HCT116 (cell line): ENCODE measurements around the gene KCNC4. TPM values are rescaled to one million over a fixed set of nuclear protein-coding genes. Genes with fewer than 3 reads are reported as not detected.

Experiments used
- ATAC-seq: fragments of 200-7000 bp; cut with Tn5 transposase; 2 replicates; pipeline ENCODE4 v1.9.1; 2020; ENCODE audit warnings: mild to moderate bottlenecking, moderate library complexity
- BruUV-seq: library from RNA; stranded (reverse); fragments of 400-500 nt; replicated peaks from 2 replicates; lab custom pipeline; 2021; lab: Mats Ljungman, UMichigan
- CTCF ChIA-PET: fragments of 300-600 bp; sonication (Branson Sonifier 250); formaldehyde crosslinking; loops from one replicate; lab custom pipeline; 2021; ENCODE audit warnings: antibody characterized with exemption; lab: Charles Lee
- POLR2A ChIA-PET: fragments of 300-600, 350-600 bp; sonication (Branson Sonifier 250); formaldehyde crosslinking; loops from one replicate; lab custom pipeline; 2021; ENCODE audit warnings: antibody characterized with exemption; lab: Charles Lee
- RAD21 ChIA-PET, 2 experiments: fragments of 300-600 bp; sonication (Branson Sonifier 250); formaldehyde crosslinking; loops; one replicate each; lab custom pipeline; 2023; ENCODE audit warnings: low total read pairs in 2 of 2; ENCODE audit not compliant: uncharacterized antibody in 2 of 2, unreplicated experiment in 2 of 2, low non-redundant PET in 1 of 2; lab: Charles Lee
- DNase-seq: peaks from one replicate; pipeline ENCODE4 v3.0.0-alpha.2; 2010; ENCODE audit warnings: low read depth, low spot score
- H2AFZ ChIP-seq: fragments of 200-600 bp; shearing (Covaris generic), sonication (generic); 2 replicates; pipeline ENCODE4 v1.6.1; 2017; ENCODE audit warnings: low read depth, mixed run types, mixed read lengths, antibody characterized with exemption, low read length; ENCODE audit not compliant: poor library complexity, severe bottlenecking
- H3K27ac ChIP-seq: 2 replicates; pipeline ENCODE4 v1.5.1; 2012; ENCODE audit warnings: low read depth, low read length
- H3K27me3 ChIP-seq: fragments of 200-600 bp; sonication (generic); 2 replicates; pipeline ENCODE4 v1.6.1; 2016; ENCODE audit warnings: mixed run types, low read length, mixed read lengths; ENCODE audit not compliant: insufficient read depth
- H3K36me3 ChIP-seq, 2 experiments: fragments of 200-500 bp in 1 of 2; fragments of 200-600 bp in 1 of 2; sonication (Bioruptor generic) in 1 of 2; sonication (generic) in 1 of 2; 2 replicates each; pipeline versions ENCODE4 v1.5.1 to v1.6.1; 2014 to 2016; ENCODE audit warnings: low read length in 2 of 2, inconsistent platforms in 1 of 2, mixed read lengths in 1 of 2, mixed run types in 1 of 2; ENCODE audit not compliant: insufficient read depth in 2 of 2, control insufficient read depth in 1 of 2
- H3K4me1 ChIP-seq, 2 experiments: fragments of 200-600 bp in 1 of 2; sonication (generic) in 1 of 2; 2 replicates each; pipeline versions ENCODE4 v1.5.1 to v1.6.1; 2012 to 2017; ENCODE audit warnings: low read length in 2 of 2, inconsistent platforms in 1 of 2, mild to moderate bottlenecking in 1 of 2, mixed read lengths in 1 of 2, mixed run types in 1 of 2, moderate library complexity in 1 of 2; ENCODE audit not compliant: insufficient read depth in 2 of 2, control insufficient read depth in 1 of 2
- H3K4me2 ChIP-seq: fragments of 200-600 bp; sonication (generic); 2 replicates; pipeline ENCODE4 v1.6.1; 2017; ENCODE audit warnings: mixed run types, low read length, mixed read lengths
- H3K4me3 ChIP-seq, 2 experiments: fragments of 200-600 bp in 1 of 2; sonication (generic) in 1 of 2; replicated peaks in 1 of 2; 2 replicates each; pipeline ENCODE4 v1.5.1; 2011 to 2016; ENCODE audit warnings: low read length in 2 of 2, control low read depth in 1 of 2, low read depth in 1 of 2, mild to moderate bottlenecking in 1 of 2, mixed read lengths in 1 of 2, mixed run types in 1 of 2
- H3K79me2 ChIP-seq: fragments of 200-600 bp; sonication (generic); 2 replicates; pipeline ENCODE4 v1.6.1; 2017; ENCODE audit warnings: mild to moderate bottlenecking, mixed run types, low read length, moderate library complexity, mixed read lengths; ENCODE audit not compliant: insufficient read depth
- H3K9ac ChIP-seq: fragments of 200-600 bp; sonication (generic); 2 replicates; pipeline ENCODE4 v1.6.1; 2016; ENCODE audit warnings: low read length, mixed read lengths
- H3K9me2 ChIP-seq: fragments of 200-600 bp; sonication (generic), shearing (Covaris generic); 2 replicates; pipeline ENCODE4 v1.6.1; 2017; ENCODE audit warnings: mixed run types, mild to moderate bottlenecking, moderate library complexity; ENCODE audit not compliant: insufficient read depth
- H3K9me3 ChIP-seq, 2 experiments: fragments of 200-500 bp in 1 of 2; fragments of 200-600 bp in 1 of 2; sonication (Bioruptor generic) in 1 of 2; sonication (generic) in 1 of 2; 2 replicates each; pipeline ENCODE4 v1.6.1; 2014 to 2017; ENCODE audit warnings: low read length in 2 of 2, mixed read lengths in 2 of 2, inconsistent platforms in 1 of 2, low read depth in 1 of 2, mild to moderate bottlenecking in 1 of 2, mixed run types in 1 of 2, moderate library complexity in 1 of 2; ENCODE audit not compliant: control insufficient read depth in 1 of 2, insufficient read depth in 1 of 2
- H4K20me1 ChIP-seq: fragments of 200-600 bp; sonication (generic), shearing (Covaris generic); 2 replicates; pipeline ENCODE4 v1.6.1; 2017; ENCODE audit warnings: mixed run types, mild to moderate bottlenecking, moderate library complexity; ENCODE audit not compliant: insufficient read depth
- ATF3 ChIP-seq: IDR thresholded peaks from 2 replicates; pipeline ENCODE4 v1.6.1; 2012
- CBX3 ChIP-seq: IDR thresholded peaks from 2 replicates; pipeline ENCODE4 v1.6.1; 2012; ENCODE audit warnings: low read depth
- EGR1 ChIP-seq: IDR thresholded peaks from 2 replicates; pipeline ENCODE4 v1.6.1; 2012; ENCODE audit warnings: low read depth
- EZH2 ChIP-seq: fragments of 200-600 bp; sonication (generic); IDR thresholded peaks from 2 replicates; pipeline ENCODE4 v1.6.1; 2017; ENCODE audit warnings: antibody characterized with exemption, mixed run types
- FOSL1 ChIP-seq: IDR thresholded peaks from 2 replicates; pipeline ENCODE4 v1.6.1; 2012; ENCODE audit warnings: low read depth
- POLR2AphosphoS5 ChIP-seq: IDR thresholded peaks from 2 replicates; pipeline ENCODE4 v1.6.1; 2011; ENCODE audit warnings: mild to moderate bottlenecking, low read depth, low read length, moderate library complexity
- RAD21 ChIP-seq: IDR thresholded peaks from 2 replicates; pipeline ENCODE4 v1.6.1; 2012; ENCODE audit warnings: low read depth, mild to moderate bottlenecking
- SIN3A ChIP-seq: IDR thresholded peaks from 2 replicates; pipeline ENCODE4 v1.6.1; 2012; ENCODE audit warnings: low read depth
- YY1 ChIP-seq: IDR thresholded peaks from 2 replicates; pipeline ENCODE4 v1.6.1; 2011; ENCODE audit warnings: low read length, low read depth, moderate library complexity, mild to moderate bottlenecking; ENCODE audit not compliant: insufficient replicate concordance; ENCODE audit errors: extremely low read depth
- ZNF274 ChIP-seq: fragments of 200-500 bp; sonication (Bioruptor generic); IDR thresholded peaks from 2 replicates; pipeline ENCODE4 v1.6.1; 2014; ENCODE audit warnings: mild to moderate bottlenecking, low read depth, low read length, inconsistent platforms
- intact Hi-C: fragments of 100-400 bp; cut with micrococcal nuclease; formaldehyde crosslinking; loops from 2 replicates; pipeline ENCODE4 v1.10.0; 2022
- total RNA-seq: library from RNA; stranded (reverse); gene quantifications from one replicate; pipeline ENCODE4 v1.2.1, GENCODE V29; 2021; ENCODE audit not compliant: unreplicated experiment
- TF ChIP-seq, protein P1 (sequence below): IDR thresholded peaks from 2 replicates; pipeline ENCODE4 v1.6.1; 2012; ENCODE audit warnings: low read depth
- TF ChIP-seq, protein P2 (sequence below): IDR thresholded peaks from 2 replicates; pipeline ENCODE4 v1.6.1; 2011; ENCODE audit warnings: mild to moderate bottlenecking, low read length, moderate library complexity; ENCODE audit not compliant: insufficient replicate concordance; ENCODE audit errors: extremely low read depth

Gene KCNC4
- total RNA-seq, 1 experiment from 2014 or later: 13.0 TPM

DNA sequence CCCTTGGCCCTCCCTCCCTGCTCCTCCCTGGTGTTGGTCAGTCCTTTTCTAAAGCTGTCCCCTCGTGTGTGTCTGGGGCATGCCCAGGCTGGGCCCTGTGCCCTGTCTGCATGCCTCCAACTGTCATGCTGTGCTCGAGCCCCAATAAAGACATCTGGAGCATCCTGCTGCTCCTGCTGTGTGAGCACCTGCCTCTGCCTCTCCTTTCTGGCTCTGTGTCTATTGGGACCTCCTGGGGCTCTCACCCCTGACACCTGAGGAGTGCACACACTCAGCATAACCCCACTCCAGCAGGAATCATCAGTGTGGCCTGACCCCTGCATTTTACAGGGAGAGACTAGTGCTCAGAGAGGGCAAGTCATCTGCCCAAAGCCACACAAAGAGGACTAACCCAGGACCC, 23.7 kb downstream of the KCNC4 start:
- ChIA-PET RAD21 (no interaction called here), POLR2A (no interaction called here), CTCF (no interaction called here)
- Histone ChIP-seq H2AFZ (no peak overlapping the region), H3K9ac (no peak overlapping the region), H3K79me2 (no peaks in the 10 kb centered on the region), H3K27me3 (no peaks in the 10 kb centered on the region), H3K27ac (no peak overlapping the region), H3K9me2 (no peaks in the 10 kb centered on the region), H3K4me1 (peaks cover 5 to 31% of the 10 kb centered on the region in 2 experiments; a peak in 3 of 4 replicates), H3K4me2 (no peak overlapping the region), H3K9me3 (no peaks in the 10 kb centered on the region), H3K36me3 (no peaks in the 10 kb centered on the region), H3K4me3 (no peak overlapping the region), H4K20me1 (no peaks in the 10 kb centered on the region)
- TF ChIP-seq CBX3 (no peak), YY1 (no peak), POLR2AphosphoS5 (no peak), EZH2 (no peak), ZNF274 (no peak), ATF3 (no peak), SIN3A (no peak), RAD21 (no peak), EGR1 (no peak), FOSL1 (no peak)
- TF ChIP-seq, protein P1, sequence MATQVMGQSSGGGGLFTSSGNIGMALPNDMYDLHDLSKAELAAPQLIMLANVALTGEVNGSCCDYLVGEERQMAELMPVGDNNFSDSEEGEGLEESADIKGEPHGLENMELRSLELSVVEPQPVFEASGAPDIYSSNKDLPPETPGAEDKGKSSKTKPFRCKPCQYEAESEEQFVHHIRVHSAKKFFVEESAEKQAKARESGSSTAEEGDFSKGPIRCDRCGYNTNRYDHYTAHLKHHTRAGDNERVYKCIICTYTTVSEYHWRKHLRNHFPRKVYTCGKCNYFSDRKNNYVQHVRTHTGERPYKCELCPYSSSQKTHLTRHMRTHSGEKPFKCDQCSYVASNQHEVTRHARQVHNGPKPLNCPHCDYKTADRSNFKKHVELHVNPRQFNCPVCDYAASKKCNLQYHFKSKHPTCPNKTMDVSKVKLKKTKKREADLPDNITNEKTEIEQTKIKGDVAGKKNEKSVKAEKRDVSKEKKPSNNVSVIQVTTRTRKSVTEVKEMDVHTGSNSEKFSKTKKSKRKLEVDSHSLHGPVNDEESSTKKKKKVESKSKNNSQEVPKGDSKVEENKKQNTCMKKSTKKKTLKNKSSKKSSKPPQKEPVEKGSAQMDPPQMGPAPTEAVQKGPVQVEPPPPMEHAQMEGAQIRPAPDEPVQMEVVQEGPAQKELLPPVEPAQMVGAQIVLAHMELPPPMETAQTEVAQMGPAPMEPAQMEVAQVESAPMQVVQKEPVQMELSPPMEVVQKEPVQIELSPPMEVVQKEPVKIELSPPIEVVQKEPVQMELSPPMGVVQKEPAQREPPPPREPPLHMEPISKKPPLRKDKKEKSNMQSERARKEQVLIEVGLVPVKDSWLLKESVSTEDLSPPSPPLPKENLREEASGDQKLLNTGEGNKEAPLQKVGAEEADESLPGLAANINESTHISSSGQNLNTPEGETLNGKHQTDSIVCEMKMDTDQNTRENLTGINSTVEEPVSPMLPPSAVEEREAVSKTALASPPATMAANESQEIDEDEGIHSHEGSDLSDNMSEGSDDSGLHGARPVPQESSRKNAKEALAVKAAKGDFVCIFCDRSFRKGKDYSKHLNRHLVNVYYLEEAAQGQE: no peak
- TF ChIP-seq, protein P2, sequence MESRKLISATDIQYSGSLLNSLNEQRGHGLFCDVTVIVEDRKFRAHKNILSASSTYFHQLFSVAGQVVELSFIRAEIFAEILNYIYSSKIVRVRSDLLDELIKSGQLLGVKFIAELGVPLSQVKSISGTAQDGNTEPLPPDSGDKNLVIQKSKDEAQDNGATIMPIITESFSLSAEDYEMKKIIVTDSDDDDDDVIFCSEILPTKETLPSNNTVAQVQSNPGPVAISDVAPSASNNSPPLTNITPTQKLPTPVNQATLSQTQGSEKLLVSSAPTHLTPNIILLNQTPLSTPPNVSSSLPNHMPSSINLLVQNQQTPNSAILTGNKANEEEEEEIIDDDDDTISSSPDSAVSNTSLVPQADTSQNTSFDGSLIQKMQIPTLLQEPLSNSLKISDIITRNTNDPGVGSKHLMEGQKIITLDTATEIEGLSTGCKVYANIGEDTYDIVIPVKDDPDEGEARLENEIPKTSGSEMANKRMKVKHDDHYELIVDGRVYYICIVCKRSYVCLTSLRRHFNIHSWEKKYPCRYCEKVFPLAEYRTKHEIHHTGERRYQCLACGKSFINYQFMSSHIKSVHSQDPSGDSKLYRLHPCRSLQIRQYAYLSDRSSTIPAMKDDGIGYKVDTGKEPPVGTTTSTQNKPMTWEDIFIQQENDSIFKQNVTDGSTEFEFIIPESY: no peak
- no peak for DNase-seq
- no peak for ATAC-seq
- no TSS peak for BruUV-seq
- intact Hi-C loops: no loop called here
